Mammary epithelial cell (primary cell): ENCODE measurements around the gene RNU1-4.
"Not testable (repeated sequence)": the region's sequence is repeated elsewhere in the genome, so short reads cannot be mapped to it uniquely, and the experiment has no call there.

Source experiments
- EZH2 ChIP-seq: IDR thresholded peaks from 2 replicates; pipeline ENCODE4 v1.6.1; 2012; ENCODE audit warnings: low read length, inconsistent platforms, borderline replicate concordance
- TF ChIP-seq, protein P1 (sequence below), 2 donors: IDR thresholded peaks in 1 of 2; conservative IDR thresholded peaks in 1 of 2; 2 replicates each; pipeline ENCODE4 v1.5.1; 2011 to 2012; ENCODE audit warnings: inconsistent platforms in 2 of 2, low read length in 2 of 2, mild to moderate bottlenecking in 2 of 2, control low read depth in 1 of 2, low read depth in 1 of 2; ENCODE audit not compliant: insufficient read depth in 1 of 2; ENCODE audit errors: extremely low read depth in 1 of 2

DNA sequence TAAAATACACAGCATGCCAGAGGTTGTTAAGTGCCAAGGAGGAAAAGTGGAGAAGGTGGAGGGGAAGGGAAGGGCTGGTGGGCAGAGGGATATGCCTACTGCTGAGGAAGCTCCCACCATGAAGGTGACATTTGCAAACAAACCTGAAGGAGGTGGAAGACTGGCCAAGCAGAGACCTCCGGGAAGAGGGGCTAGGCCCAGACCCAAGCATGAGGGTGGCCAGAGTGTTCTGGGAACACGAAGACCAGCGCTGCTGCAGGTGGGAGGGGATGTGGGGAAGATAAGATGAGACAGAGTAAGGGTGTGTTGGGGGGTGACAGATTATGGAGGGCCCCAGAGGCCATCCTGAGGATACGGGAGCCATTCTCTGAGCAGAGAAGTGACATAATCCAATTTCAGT lies 37.5 kb downstream of the RNU1-4 start:
- TF ChIP-seq, protein P1, sequence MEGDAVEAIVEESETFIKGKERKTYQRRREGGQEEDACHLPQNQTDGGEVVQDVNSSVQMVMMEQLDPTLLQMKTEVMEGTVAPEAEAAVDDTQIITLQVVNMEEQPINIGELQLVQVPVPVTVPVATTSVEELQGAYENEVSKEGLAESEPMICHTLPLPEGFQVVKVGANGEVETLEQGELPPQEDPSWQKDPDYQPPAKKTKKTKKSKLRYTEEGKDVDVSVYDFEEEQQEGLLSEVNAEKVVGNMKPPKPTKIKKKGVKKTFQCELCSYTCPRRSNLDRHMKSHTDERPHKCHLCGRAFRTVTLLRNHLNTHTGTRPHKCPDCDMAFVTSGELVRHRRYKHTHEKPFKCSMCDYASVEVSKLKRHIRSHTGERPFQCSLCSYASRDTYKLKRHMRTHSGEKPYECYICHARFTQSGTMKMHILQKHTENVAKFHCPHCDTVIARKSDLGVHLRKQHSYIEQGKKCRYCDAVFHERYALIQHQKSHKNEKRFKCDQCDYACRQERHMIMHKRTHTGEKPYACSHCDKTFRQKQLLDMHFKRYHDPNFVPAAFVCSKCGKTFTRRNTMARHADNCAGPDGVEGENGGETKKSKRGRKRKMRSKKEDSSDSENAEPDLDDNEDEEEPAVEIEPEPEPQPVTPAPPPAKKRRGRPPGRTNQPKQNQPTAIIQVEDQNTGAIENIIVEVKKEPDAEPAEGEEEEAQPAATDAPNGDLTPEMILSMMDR (conservative IDR thresholded peaks at IDR 0.05 in 1 of 2, IDR thresholded peaks at IDR 0.05 in 1 of 2; ENCODE audit: extremely low read depth in 1 of 2, insufficient read depth in 1 of 2, low read depth in 1 of 2, low read length in 2 of 2) = not testable (repeated sequence)
- not testable (repeated sequence) for TF ChIP-seq EZH2
